GM19240 (cell line): ENCODE results near the gene MMD2.

Experiments used
- DNase-seq: peaks from one replicate; pipeline ENCODE4 v3.0.0; 2011; ENCODE audit warnings: low spot score; ENCODE audit not compliant: insufficient read length

MMD2 gene

GRCh38 chr7:4959306-4959705 lies 319 bp upstream of the MMD2 start:
- no peak for DNase-seq

DNA sequence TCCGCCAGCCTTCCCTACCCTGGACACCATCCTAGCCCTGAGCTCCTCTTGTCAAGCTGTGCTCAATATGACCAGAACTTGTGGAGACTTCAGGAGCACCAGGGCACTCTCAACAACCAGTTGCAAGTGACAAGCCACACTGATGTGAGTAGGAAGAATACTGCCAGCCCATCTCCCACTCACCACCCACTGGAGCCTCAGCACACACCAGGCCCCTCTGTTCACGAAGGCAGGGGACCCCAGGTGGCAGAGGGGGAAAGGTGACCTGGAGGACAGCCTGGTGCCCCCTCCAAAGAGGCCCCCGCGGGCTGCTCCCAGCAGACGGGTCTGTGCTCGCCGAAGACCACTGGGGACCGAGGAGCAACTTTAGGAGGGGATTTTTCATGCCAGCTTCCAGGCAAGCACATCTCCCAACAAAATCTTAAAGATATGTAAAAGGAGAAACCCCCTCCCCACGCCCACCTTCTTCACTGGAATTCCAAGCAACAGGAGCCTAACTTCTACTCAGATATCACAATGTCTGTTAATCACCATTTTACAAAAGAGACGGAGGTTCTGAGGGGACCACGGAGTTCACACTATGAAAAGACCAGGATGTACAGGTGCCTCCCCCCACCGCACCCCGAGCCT lies 1.0 kb downstream of the MMD2 start:
- no peak for DNase-seq

- peak; percentile 45 for DNase-seq
Measured at GRCh38 chr7:4951903-4952636, 6.9 kb downstream of the MMD2 start.

- DNase-seq: no peak
Measured at GRCh38 chr7:4951304-4951703, 7.7 kb downstream of the MMD2 start.

- no peak for DNase-seq
Measured at GRCh38 chr7:4948402-4948801, 10.6 kb downstream of the MMD2 start.

- no peak for DNase-seq
Measured at GRCh38 chr7:4945949-4946348, 13.0 kb downstream of the MMD2 start.

GRCh38 chr7:4944939-4945338 lies 14.0 kb downstream of the MMD2 start:
- no peak for DNase-seq

GRCh38 chr7:4943297-4943696 lies 15.7 kb downstream of the MMD2 start:
- DNase-seq: no peak

GRCh38 chr7:4939971-4940728 lies 18.8 kb downstream of the MMD2 start:
- no peak for DNase-seq

- no peak for DNase-seq
Measured at GRCh38 chr7:4937411-4937810, 21.6 kb downstream of the MMD2 start.

GRCh38 chr7:4934419-4935025 lies 24.5 kb downstream of the MMD2 start:
- DNase-seq: no peak

DNA sequence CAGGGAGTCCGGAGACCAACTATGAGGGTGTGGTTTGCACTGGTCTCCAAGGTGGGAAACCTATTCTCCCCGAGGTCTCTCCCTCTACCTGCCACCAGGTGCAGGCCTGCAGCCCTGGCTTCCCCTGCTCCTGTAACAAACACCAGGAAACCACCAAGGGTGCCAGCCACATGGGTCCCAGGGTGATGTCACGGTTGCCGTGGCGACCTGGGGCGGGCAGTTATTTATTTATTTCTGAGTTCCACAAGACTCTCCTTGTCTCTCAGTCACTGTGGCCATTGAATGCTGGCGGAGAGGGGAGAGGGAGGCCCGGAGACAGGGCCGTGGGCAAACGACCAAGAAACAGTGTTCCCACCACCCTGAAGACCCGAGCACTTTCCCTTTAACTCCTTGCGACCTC lies 27.0 kb downstream of the MMD2 start:
- DNase-seq: no peak

- no peak for DNase-seq
Measured at GRCh38 chr7:4929005-4929404, 30.0 kb downstream of the MMD2 start.

GRCh38 chr7:4928445-4928844 lies 30.5 kb downstream of the MMD2 start:
- no peak for DNase-seq

DNA sequence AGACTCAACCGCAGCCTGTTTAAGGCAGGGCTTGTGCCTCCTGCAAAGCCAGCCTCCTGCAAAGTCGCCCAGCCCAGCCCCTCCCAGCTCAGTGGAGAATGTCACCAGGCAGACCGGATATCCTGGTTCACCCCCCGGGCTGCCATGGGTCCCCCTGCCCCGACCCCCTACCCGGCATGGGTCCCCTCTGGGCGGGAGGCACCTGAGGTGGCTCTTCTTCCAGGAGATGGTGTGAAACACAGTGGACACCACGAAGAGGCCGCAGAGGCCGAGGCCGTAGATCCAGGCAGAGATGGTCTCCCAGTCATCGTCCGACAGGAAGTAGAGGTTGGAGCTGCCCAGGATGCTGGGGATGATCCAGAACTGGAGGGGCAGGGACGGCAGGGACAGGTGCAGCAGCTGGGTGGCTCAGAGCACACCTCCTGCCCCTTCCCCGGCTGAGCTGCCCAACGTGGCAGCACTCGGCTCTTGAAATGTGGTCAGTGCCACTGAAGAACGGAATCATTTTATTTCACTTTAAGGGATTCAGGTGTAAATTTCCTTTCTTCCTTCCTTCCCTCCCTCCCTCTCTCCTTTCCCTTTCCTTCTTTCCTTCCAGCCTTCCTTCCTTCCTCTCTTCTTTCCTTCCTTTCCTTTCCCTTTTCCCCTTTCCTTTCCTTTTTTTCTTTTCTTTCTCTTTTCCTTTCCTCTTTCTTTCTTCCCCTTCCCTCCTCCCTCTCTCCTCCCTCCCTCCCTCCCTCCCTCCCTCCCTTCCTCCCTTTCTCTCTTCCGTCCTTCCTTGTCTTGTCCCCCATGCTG lies 38.8 kb downstream of the MMD2 start:
- no peak for DNase-seq

- no peak for DNase-seq
Measured at GRCh38 chr7:4916113-4916512, 42.9 kb downstream of the MMD2 start.

- no peak for DNase-seq
Measured at GRCh38 chr7:4911111-4911828, 47.7 kb downstream of the MMD2 start.

DNA sequence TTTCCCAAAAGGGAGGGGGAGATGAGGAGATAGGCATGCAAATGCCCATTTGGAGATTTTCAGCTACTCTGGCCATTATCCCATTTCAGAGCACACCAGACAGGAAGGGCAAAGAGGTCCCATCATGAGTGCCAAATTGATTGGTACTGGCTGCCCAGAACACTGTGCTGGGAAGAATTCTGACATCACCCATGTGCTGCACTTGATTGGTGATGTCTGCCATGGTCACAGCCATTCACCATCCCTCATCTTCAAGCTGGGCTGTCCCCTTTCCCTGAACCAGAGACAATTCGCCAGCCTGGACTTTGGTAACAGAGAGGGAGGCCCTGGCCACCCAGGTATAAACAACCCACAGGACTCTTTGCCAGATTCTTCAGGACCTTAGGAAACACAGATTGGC lies 52.3 kb downstream of the MMD2 start:
- no peak for DNase-seq

GRCh38 chr7:4905171-4905570 lies 53.8 kb downstream of the MMD2 start:
- no peak for DNase-seq

DNA sequence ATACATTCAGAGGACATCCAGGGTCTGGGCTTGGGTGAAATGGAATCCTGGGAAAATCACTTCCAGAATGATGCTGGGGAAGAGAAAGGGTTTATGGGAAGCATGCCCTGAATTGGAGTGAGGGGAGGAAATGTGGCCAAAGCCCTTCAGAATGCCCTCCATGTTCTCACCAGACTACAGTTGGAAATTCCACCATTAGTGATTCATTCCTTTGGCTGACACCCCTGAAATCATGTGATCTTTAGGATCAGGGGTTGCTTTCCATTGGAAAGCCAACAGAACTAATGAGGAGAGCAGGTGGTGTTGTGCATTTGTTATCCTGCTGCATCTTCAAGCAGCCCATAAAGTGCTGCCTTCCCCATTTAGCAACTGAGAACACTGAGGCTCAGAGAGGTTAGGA lies 54.6 kb downstream of the MMD2 start:
- DNase-seq: no peak

DNA sequence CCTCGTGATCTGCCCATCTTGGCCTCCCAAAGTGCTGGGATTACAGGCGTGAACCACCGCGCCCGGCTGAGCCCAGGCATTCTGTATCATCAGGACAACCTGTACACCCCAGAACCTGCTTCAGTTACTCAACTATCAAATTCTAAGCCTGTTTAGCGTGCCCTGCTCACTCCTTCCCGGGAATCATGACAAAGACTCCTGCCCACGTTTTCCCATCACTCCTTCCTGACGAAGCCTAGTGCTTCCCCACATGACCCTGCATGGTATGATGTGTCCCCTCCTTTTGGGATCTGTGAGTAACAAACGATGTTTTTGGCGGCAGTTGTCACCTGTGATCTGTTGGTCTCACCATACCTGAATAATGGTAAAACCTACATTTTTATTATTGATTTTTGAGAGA lies 63.2 kb downstream of the MMD2 start:
- DNase-seq: no peak
